Stimulated activated CD4-positive, alpha-beta T cell treated with anti-CD3 and anti-CD28 coated beads, Interleukin-12 subunit alpha, Interleukin-12 subunit beta, amount 100 ng/mL, for 4 hours (primary cell): Measurements from ENCODE around the gene FNDC11.

Source experiments
- DNase-seq: peaks from one replicate; pipeline ENCODE4 v3.0.0-alpha.2; 2020

FNDC11 gene

DNA sequence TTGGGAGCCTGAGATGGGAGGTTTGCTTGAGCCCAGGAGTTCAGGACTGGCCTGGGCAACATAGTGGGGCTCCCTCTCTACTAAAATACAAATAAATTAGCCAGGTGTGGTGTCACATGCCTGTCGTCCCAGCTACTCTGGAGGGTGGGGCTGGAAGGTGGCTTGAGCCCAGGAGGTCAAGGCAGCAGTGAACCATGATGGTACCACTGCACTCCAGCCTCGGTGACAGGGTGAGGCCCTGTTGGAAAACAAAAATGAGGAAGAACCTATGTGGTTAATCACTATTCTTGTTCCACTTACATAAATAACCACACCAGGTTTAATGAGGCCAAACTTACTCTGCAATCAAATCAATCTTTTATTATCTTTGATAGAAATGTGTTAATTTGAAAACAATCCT is 28.0 kb upstream of the FNDC11 start:
- DNase-seq: no peak

GRCh38 chr20:63527184-63527583 is 26.8 kb upstream of the FNDC11 start:
- DNase-seq: no peak

DNA sequence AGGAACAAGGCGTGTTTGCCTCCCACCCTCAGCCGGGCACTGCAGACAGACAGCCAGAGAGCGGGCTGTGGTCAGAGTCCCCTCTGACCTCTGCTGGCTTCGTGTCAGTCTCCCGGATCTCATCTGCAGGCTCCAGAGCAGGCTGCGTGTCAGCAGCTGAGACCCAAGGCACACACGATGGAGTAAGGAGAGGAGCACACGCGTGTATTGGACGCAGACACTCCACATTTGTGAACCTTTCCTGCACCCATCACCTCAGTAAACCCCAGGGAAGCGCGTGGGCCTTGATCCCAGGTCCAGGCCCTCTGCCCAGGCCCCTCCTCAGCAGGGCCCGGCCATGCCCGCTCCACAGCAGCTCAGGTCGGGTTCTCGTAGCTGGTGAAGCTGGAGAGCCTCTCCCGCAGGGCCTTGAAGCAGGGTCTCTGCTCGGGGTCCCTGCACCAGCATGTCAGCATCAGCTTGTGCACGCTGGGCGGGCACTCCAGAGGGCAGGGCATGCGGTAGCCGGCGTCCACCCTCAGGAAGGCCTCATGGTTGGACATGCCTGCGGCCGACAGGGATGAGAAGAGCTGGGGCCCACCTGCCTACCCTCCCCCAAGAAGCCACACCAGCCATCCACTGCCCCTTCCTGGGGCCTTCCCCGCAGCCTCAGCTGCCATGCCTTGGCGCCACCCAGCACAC is 24.6 kb upstream of the FNDC11 start:
- DNase-seq: no peak

DNA sequence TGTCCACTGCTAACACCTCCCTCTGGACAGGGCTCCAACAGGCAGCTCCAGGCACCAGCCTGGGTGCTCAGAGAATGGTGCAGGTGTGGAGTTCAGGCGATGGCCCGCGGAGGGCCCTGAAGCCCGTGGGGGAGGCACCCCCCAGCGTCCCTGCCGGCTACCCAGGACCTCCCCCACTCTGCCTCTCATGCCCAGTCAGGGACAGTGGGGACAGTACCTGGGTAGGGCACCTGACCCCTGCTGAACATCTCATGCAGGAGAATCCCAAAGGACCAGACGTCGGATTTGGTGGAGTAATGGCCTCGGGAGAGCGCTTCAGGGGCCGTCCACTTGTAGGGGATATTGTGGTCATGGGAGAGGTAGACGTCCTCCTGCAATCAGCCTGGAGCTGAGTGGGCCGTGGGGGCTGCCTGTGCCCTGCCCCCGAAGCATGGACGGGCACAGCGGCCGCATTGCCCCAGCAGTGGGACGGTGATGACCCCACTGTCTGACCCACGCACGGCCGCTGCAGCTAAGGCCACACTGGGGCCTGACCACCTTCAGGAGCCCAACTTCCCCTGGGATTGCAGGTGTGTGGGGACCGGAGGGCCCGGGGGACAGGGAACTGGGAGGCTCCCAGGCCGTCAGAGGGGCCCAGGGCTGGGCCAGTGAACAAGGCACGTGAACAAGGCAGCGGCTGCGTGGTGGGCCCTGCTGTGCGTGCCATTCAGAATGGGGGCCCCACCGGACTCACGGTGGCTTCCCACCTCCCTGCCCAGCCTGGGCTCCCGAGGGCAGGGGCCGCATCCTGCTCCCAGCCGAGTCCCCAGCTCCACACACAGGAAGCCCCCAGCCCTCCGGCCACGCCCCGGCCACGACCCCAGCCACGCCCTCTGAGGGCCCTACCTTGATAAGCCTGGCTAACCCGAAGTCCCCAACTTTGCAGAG is 23.8 kb upstream of the FNDC11 start:
- DNase-seq: no peak

DNA sequence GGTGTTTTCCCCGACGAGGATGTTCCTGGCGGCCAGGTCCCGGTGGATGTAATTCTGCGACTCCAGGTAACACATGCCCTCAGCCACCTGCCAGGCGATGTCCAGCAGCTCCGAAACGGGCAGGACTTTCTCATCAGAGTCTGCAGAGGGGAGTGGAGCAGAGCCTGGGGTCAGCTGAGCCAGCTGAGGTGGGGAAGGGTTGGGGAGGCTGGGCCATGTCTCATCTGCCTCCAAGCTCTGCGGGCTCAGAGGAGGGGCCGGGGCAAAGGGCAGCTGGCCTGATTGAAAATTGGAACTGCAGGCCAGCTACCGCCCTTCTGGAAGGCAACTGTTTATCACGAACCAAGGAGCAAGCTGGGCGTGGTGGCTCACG is 23.2 kb upstream of the FNDC11 start:
- no peak for DNase-seq

DNA sequence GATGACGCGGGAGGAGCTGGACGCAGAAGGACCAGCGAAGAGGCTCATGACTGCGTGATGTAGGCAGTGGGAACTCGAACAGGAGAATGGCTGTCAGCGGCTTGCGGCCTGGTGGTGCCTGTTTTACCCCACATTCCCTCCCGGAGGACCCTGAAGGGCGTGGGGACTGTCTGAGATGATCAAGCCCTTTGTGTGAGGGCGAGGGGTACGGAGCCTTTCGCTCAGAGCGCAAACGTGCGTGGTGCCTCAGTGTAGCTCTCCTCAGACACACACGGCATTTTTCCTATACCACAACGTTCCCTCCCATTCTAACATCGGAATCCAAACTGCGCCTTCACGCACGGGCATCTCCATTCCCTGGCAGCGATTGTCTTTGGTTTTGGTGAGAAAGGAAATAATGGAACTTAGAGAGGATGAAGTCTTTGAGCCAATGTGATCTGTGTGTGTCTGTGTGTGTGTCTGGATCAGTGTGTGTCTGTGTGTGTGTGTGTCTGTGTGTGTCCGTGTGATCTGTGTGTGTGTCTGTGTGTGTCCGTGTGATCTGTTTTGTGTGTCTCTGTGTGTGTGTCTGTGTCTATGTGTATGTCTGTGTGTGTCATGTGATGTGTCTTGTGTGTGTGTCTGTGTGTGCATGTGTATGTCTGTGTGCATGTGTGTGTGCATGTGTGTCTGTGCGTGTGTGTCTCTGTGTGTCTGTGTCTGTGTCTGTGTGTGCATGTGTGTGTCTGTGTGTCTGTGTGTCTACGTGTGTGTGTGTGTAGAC is 22.1 kb upstream of the FNDC11 start:
- DNase-seq: no peak

GRCh38 chr20:63532449-63532971 is 21.4 kb upstream of the FNDC11 start:
- no peak for DNase-seq

DNA sequence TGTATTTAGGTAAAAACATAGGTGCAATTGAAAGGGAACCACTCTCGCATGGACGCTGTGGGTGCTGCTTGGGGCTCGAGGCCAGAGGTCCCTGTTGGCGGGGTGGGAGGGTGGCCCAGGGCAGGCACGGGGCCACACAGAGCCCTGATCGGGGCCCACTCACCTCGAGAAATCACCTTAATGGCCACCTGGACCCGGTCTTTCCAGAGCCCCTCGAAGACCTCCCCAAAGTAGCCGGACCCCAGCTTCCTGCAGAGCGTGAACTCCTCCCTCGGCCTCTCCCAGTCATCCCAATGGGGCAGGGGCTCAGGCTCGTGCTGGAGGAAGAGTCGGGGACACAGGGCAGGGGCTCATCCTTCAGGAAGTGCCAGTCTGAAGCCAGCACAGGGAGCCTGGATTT is 20.6 kb upstream of the FNDC11 start:
- DNase-seq: no peak

GRCh38 chr20:63533871-63534393 is 20.0 kb upstream of the FNDC11 start:
- DNase-seq: no peak

DNA sequence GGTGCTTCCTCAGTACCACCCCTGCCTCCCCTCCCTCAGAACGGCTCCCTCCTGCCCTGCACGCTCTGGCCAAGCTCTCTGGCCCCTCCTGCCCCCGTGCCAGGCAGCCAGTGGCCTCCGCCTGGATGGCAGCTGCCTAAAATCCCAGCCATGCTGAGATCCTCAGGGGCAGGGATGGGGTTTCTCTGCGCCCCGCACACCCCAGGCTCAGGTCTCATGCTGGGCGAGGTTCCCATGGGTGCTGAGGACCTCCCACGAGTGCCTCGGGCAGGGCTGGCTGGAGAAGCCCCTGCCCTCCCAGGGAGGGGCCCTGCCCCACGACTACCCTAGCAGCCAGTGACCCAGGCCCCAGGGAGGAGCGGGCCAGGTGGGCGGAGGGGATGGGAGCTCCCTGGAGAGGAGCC is 19.5 kb upstream of the FNDC11 start:
- no peak for DNase-seq

- DNase-seq: no peak
Observed at GRCh38 chr20:63534831-63535651, 18.9 kb upstream of the FNDC11 start.

- no peak for DNase-seq
Observed at GRCh38 chr20:63536241-63536977, 17.6 kb upstream of the FNDC11 start.

GRCh38 chr20:63536997-63537524 is 16.9 kb upstream of the FNDC11 start, which contains the start of gene PTK6:
Gene PTK6 (minus strand): TSS chr20:63537376. CDS start chr20:63537314, 62 bp downstream.
- no peak for DNase-seq

- peak; percentile 92 for DNase-seq
Observed at GRCh38 chr20:63537525-63538203, 16.3 kb upstream of the FNDC11 start.

- DNase-seq: no peak
Observed at GRCh38 chr20:63538204-63539091, 15.5 kb upstream of the FNDC11 start.

DNA sequence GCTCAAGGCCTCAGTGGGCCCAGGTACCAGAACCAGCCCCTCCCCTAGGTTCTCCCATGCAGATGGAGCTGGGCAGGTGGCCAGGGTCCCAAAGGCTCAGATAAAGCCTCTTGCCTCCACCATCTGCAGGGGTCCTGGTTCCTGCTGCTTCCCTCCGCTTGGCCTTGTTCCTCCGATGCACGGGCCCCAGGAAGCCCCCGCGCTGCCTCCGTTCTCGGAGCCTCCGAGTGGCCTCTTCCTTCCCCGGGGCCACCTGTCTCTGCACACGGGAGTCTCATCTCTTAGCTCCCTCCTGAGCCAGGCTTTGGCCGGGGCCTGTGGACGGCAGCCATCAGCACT is 14.9 kb upstream of the FNDC11 start:
- no peak for DNase-seq

- no peak for DNase-seq
Observed at GRCh38 chr20:63539441-63540370, 14.3 kb upstream of the FNDC11 start.
